Measurements from ENCODE around the gene ASB1.

The ASB1 gene

DNA sequence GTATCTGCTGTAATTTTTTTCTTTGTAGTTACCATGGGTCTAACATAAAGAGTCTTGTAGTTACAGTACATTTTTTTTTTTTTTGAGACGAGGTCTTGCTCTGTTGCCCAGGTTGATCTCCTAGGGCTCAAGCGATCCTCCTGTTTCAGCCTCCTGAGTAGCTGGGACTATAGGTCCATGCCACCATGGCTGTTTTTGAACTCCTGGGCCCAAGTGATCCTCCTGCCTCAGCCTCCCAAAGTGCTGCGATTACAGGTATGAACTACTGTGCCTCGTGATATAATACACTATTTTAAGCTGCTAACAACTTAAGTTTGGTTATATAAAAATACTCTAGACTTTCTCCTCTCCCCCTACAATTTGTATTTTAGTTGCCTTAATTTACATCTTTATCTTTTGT is 46.3 kb downstream of the ASB1 start:
- no peak for DNase-seq

DNA sequence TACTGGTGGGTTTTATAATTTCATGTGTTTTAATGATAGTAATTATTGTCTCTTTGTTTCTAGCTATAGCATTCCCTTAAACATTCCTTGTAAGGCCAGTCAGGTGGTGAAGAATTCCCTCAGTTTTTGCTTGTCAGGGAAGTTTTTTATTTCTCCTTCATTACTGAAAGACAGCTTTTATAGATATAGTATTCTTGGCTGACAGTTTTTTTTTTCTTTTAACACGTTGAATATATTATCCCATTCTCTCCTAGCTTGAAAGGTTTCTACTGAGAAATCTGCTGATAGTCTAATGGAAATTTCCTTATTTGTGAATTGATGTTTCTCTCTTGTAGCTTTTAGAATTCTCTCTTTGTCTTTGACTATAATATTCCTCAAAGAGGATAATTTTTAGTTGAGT is 46.8 kb downstream of the ASB1 start:
- no peak for DNase-seq

DNA sequence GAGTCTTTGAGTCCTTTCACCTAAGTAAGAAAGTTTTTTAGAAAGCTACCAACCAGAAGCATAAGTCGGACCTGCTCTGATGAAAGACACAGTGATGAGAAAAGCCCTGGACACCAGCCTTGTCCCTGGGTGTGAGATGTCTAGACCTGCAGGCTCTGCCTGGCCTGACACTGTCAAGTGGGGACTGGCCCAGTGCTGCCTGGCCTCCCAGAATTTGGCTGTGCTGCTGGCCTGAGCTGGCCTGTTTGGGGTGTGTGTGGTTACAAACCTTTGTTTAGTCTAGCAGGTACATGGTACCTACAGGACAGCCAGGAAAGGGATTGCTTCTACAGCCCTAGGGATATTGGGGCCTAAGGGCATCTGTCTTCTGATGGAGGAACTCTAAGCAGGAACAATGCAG is 48.3 kb downstream of the ASB1 start:
- no peak for DNase-seq

DNA sequence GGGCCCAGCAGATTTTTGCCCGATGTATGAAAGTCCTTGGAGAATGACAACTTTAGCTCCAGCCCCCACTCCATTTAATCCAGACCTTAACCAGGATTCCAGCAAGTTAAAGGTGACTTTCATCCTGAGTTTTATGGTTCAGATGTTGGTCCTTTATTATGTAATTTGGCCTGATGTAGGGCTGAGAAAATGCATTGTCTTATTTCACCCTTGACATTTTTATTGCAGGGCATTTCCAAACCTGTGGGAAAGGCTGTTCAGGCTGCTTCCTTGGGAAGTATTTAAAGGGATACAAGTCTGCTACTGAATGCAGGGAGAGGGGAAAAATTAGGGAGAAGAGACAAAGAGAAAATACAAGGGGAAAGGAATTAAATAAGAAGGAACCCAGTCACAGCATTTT is 48.8 kb downstream of the ASB1 start:
- no peak for DNase-seq

DNA sequence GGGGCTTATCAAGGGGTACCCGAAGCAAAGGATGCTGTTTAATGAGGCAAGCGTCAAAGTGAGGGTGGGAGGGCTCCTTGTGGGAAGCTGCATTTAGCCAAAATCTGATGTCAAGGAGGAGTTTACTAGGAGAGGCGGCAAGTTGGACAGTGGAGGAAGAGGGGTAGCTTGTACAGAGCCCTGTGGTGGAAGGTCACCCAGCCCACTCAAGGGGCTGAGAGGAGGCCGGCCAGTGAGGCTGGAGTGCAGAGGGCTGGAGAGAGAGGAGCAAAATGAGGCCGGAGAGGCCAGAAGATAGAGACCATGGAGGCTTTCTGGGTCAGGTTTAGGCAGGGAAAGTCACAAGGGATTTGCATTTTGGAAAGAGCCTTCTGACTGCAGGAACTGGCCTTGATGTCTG is 49.5 kb downstream of the ASB1 start:
- DNase-seq = no peak

DNA sequence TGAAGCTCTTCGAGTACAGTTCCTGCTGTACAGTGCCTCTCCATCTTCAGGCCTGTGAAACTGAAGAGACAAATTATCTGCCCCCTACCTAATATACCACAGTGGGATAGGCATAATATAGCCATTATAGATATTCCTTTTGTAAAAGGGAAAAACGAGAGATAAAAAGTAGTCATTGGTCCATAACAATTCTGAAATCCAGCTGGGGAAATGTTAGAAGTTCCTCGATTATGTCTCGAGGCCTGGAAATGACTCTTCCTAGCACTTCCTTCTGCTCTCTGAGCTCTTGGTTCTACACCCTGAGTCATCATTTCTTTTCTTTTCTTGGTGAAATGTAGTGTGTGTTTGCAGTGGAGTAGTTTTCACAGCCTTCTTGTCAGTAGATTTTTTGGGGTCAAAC is 51.5 kb downstream of the ASB1 start:
- DNase-seq = no peak

DNA sequence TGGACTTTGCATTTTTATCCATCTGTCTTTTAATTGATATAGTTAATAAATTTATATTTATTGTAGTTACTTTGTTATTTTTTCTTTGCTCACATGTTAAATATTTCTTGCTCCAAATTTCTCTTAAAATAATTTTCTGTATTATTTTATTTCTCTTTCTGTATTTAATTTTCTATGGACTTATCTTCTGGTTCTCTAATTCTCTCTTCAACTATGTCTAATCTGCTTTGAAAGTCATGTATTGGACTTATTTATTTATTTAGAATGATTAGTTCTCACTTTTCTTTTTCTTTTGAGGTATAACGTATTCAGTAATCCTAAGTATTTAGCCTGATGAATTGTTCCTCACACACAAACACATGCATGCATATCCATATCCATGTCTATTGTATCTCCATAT is 53.1 kb downstream of the ASB1 start:
- DNase-seq = no peak

DNA sequence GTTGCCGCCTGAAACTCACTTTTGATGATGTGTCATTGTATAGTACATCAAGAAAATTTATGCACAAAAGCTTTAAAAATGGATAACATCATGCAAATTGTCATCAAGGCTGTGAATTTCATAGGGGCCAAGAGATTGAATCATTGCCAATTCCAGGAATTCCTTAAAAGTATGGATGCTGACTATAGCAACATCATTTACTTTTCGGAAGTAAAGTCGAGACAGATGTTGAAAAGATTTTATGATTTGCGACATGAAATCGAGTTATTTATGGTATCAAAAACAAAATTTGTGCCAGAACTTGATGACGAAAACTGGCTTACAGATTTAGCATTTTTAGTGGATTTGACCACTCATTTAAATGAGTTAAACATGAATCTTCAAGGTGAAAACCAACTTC is 56.3 kb downstream of the ASB1 start:
- no peak for DNase-seq

DNA sequence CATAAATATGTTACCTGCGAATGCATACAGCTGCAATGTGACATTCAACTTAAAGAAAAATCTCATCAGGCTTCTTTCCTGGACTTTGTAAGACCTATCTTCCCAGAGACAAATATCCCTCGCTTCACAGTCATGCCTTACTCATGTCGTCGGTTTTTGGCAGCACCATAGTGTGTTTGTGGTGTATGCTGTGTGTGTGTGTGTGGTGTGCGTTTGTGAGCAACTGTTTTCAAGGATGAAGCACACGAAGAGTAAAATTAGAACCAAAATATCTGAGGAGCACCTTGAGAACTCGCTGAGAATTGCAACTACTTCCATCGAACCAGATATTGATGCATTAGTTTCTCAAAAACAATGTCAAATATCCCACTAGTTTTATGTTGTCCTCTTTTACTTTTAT is 56.9 kb downstream of the ASB1 start:
- no peak for DNase-seq

DNA sequence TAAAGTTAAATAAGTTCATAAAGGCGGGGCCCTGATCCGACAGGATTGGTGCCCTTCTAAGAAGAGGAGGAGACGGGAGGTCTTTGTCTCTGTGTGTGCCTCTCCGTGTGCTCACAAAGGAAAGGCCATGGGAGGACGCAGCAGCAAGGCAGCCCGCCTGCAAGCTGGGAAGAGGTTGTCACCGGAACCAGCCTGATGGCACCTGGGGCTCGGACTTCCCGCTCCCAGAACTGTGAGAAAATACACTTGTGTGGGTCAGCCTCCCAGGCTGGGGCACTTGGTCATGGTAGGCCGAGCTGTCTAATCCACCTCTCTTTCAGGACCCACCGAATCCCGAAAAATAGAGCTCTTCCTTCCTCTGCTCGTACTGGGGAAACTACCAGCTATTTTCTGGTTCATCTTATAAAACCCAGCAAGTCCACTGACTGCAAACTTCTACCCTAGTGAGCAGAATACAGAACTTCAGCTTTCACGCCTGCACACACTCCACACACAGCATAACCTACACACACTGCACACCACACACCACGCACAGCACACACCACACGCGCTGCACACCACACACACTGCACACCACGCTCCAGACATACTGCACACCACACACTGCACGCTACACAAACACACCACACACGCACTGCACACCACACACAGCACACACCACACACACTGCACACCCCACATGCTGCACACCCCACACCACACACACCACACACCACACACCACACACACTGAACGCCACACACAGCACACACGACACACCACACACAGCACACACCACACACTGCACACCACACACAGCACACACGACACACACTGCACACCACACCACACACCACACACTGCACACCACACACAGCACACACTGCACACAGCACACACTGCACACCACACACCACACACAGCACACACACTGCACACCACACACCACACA is 58.1 kb downstream of the ASB1 start:
- no peak for DNase-seq

DNA sequence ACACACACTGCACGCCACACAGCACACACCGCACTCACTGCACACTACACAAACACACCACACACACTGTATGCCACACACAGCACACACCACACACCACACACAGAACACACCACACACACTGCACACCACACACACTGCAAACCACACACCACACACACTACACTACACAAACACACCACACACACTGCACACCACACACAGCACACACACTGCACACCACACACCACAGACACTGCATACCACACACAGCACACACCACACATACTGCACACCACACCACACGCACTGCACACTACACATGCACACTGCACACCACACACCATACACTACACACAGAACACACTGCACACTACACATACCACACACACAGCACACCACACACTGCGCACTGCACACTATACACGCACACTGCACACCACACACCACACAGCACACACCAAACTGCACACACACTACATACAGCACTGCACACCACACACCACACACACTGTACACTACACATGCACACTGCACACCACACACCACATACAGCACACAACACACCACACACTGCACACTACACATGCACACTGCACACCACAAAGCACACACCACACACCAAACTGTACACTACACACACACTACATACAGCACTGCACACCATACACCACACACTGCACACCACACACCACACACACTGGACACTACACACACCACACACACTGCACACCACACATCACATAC is 59.6 kb downstream of the ASB1 start:
- DNase-seq = no peak

DNA sequence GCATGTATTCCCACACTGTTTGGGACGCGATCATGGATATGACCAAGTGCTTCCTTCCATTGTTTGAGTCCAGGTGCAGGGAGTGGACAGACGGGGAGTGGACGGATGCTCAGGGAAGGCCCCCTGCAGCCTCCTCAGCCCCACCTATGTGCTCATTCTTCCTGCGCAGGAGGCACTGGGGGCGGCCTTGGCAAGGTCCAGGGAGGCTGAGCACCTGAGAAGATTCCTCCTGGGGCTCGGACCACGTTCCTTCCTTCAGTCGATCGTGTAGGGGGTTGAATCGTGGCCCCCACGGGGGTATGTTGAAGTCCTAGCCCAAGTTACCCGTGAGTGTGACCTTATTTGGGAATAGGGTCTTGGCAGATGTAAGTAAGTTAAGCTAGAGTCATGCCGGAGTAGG is 60.4 kb downstream of the ASB1 start:
- DNase-seq = no peak

DNA sequence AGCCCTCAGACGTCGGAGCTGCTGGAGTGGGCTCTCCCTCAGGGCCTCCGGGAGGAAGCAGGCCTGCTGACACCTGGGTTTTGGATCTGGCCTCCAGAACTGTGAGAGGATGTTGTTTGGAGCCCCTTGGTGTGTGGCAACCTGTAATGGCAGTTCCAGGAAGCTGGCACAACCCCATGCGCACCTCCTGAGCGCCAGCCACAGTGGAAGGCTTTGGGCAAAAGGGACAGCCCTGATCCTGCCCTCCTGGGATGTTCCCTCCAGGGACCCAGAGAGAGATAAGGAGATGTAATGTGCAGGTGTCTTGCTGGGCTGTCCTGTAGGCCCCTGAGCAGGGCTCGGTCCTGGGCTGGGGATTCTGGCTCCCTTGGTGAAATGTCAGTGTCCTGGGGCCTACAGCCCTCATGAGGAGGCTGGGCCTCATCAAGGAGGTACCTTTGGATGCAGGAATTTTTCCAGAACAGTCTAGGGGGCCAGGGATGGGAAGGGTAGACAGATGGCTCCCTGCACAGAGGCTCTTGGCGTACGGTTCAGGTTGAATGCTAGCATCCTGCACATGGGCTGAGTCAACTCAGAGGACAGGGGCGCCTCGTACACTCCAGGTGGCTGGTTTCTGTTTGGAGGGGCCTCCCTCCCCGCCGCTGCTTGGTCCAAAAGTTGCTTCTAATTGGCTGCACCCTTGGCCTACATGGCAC is 61.1 kb downstream of the ASB1 start:
- no peak for DNase-seq

DNA sequence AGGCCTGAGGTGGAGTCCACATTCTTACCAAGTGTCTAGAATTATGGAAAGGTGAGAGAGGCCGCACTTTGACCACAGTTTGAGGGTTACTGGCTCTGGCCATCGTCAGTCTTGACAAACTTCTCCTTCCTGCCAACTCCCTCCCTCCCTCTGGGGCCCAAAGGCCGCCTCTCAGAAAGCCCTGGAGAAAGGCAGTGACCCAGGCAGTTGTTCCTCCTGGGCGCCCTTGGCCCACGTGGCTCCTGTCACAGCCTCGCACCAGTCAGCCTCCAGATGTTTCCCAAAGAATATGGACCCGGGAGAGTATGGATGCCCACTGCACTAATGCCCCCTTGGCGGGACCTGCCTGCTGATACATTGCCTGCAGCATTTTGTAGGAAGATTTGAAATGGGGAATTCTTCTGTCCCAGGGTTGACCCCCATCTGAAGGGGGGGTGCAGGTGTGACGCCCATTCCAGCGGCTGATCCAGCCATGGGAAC is 61.7 kb downstream of the ASB1 start:
- DNase-seq = no peak

DNA sequence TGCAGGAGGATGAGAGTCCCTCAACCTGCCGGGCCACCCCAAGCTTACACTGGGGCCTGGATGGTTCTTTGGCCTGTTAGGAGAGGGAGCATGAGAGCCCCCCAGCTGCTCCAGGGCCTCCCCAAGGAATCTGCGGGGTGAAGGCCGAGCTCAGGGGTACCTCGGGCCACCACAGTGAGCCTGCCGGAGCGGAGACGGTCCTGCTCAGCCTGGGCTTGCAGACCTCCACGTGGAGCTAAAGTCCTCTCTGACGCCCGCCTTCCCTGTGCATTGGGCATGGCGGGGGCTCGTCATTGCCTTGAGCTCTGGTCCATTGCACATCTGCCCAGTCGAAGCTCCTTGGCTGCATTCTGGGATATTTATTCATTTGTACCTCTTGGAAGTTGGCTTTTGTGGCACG is 62.7 kb downstream of the ASB1 start:
- DNase-seq = no peak

DNA sequence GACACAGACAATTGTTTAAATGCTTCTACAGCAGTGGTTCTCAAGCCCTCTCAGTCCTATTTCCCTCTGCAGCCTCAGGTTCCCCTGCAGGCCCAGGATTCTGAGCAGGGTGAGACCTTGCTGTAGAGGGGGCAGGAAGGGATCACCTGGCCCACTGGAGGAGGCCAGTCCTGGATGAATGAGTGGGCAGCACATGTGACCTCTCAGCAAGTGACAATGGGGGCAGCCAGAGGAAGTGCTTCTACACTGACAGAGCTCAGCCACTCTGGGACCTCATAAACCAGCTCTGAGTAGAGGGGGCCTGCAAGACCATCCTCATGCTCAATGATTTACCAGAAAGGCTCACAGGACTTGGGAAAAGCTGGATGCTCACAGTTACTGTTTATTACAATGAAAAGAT is 63.2 kb downstream of the ASB1 start:
- DNase-seq = no peak

DNA sequence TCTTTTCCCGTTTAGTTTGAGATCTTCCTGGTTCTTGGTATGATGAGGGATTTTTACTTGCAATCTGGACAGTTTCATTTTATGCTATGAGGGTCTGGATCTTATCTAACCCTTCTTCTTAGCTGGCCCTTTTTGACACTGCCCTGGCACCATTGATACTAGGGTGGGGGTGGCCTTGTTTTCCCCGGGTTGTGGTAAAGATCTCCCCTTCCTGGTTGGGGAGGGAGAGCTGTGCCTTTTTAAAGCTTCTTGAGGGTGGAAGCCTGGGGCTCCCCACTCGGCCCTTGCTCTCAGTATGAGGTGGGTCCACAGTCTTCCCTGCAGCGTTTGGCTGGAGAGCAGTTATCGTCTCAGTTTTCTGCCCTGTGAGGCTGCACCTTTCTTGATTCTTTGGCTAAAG is 66.1 kb downstream of the ASB1 start:
- DNase-seq = no peak

DNA sequence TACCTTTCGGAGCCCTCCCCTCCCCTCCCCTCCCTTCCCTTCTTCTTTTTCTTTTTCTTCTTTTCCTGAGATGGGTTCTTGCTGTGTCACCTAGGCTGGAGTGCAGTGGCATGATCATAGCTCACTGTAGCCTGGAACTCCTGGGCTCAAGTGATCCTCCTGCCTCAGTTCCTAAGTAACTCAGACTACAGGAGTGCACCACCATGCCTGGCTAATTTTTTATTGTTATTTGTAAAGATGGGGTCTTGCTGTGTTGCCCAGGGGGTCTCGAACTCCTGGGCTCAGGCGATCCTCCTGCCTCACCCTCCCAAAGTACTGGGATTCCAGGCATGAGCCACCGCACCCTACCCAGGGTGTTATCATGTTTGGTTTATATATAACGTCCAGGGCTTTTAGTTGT is 66.7 kb downstream of the ASB1 start:
- DNase-seq = no peak

DNA sequence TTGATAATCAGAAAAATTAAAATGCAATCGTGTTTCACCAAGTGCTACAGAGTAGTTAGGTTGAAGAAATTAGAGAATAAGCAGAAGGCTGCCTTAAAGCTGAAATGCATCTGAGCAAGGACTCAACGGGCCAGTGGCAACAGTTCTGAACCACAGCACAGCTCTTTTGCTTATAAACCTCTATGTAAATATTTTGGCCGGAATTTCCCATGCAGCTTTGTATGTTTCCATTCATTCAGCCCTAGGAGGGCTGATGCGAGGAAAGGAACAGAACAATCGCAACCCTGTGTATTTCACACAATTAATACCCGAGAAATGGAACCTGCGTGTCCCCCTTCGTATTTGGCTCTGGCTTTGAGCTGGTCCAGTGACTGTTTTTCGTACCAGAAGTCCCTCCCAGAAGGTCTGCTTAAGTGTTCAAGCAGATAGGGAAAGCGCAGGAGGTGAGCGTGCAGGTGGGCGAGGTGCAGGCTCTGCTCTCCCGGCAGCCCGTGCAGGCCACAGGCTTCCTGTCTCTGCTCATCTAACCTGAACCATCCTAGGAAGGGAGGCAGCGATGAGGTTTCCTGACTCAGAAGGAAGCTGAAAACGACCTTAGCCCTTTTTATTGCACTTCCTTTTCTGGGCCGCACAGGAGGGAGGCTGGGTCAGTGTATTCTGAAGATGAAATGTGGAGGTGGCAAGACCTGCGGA is 67.3 kb downstream of the ASB1 start:
- no peak for DNase-seq

DNA sequence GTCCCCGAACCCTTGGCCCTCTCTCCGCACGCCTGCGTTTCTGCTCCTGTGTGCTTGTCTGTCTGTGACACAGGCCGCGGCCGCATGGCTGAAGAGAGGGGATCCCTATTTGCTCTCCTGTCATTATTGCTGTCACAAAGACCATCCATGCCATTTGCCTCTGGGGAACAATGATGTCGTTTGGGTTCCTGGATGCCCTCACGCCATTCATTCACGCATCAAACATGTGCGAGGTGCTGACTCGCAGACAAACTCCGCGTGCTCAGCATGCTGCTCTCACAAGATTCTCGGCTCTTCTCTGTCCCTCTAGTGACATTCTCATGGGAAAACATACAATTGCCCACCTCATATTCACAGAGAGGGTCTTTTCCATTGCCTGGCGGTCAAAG is 67.8 kb downstream of the ASB1 start:
- no peak for DNase-seq

DNA sequence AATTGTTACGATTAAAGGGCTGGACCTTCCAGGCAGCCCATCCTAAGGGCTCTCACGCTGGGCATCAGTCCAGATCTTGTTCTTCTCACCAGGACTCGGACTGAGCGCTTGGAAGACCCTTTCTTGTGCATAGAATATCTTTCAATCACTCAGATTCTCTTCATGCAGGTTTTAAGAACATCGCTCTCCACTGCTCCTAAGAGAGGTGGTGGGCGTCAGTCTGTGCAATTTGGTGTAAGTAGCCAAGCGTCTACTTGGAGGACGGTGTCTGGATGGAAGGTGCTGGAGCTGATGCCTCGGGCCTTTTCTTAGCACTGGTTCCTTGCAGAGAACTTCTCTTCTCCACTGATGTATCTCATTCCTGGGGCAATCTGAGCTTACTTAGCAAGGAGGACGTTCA is 68.7 kb downstream of the ASB1 start:
- no peak for DNase-seq

DNA sequence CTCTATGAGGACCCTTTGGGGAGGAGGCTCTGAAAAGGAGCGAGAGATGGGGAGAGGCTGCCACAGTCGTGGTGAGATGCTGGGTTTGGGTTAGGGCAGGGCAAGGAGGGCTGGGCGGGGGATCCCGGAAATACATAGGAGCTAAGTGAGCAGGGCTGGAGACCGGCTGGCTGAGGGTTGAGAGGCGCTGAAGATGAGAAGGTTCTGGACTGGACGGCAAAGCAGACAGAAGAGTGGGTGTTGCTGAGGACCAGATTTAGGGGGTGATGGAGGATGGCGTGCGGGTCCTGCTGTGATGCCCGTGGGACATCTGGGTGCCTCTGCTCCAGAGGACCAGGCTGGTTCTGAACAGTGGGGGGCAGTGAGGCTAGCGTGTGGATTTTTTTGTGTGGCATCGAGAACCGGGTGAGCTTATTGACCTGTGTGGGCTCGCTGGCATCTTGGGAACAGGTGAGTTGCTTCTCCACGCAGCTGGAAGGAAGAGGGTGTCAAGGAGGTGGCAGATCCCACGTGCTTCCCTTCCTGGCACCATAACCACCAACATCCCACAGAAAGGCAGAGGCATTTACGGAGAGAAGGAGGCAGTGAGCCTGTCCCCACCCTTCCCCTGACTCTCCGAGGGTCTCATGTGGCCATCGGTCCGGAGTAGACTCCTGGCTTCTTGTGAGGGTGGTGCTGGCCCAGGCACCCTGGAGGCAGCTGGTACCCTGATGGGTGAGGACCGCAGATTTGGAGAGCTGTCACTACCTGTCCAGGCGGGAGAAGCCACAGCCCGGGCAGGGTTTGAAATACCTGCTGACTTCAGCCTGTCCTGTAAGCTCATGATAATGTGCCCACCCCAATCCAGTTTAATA is 70.3 kb downstream of the ASB1 start:
- DNase-seq = no peak
